Pancreas (tissue), 10 donors: Measurements from ENCODE around the gene PITX3. TPM values are rescaled to one million over a fixed set of nuclear protein-coding genes. Genes with fewer than 3 reads are reported as not detected.

Experiments used
- ATAC-seq, 4 donors: fragments of 200-7000 bp; cut with Tn5 transposase; one replicate each; pipeline versions ENCODE4 v1.8.0 to v1.9.1; 2020; ENCODE audit warnings: mild to moderate bottlenecking in 4 of 4, moderate library complexity in 4 of 4
- DNase-seq, 6 donors: peaks; one replicate each; pipeline ENCODE4 v3.0.0-alpha.2; 2020
- FAIRE-seq: peaks from 2 replicates; lab custom pipeline; 2012; peaks lifted over from hg19 to GRCh38; lab: Jason Lieb, UNC
- H3K27ac ChIP-seq, 4 donors: fragments of 200-600 bp; sonication (generic); 1 replicate in 3 of 4; 2 replicates in 1 of 4; pipeline versions ENCODE4 v1.5.0 to v1.8.0; 2020
- H3K27me3 ChIP-seq, 4 donors: fragments of 200-600 bp; one replicate each; pipeline ENCODE4 v1.8.0; 2021
- H3K36me3 ChIP-seq, 3 donors: fragments of 200-600 bp; sonication (generic) in 1 of 3; one replicate each; pipeline versions ENCODE4 v1.5.0 to v1.8.0; 2020 to 2021
- H3K4me1 ChIP-seq, 3 donors: fragments of 200-600 bp; one replicate each; pipeline ENCODE4 v1.8.0; 2021
- H3K4me3 ChIP-seq, 4 donors: fragments of 200-600 bp; sonication (generic) in 2 of 4; one replicate each; pipeline versions ENCODE4 v1.5.0 to v1.8.0; 2020 to 2021
- H3K9me3 ChIP-seq, 4 donors: fragments of 200-600 bp; one replicate each; pipeline ENCODE4 v1.8.0; 2021
- CTCF ChIP-seq, 4 donors: fragments of 200-600 bp; sonication (generic) in 3 of 4; IDR thresholded peaks; one replicate each; pipeline versions ENCODE4 v1.5.0 to v1.8.0; 2021; ENCODE audit warnings: antibody characterized with exemption in 4 of 4
- WGBS, 2 donors: extraction: QIAGEN DNeasy Blood & Tissue Kit; methylation state at CpG; one replicate each; pipeline ENCODE4 v1.1.7; 2013; 5-methylcytosine and 5-hydroxymethylcytosine counted together
- intact Hi-C, 3 donors: fragments of 100-400 bp; cut with DNase I; formaldehyde crosslinking; loops; one replicate each; pipeline versions ENCODE4 v1.11.1 to v1.14.2; 2022
- polyA plus RNA-seq, 2 donors: library from polyadenylated mRNA; stranded (reverse); fragments of 200-250 nt; gene quantifications; one replicate each; pipeline ENCODE4 v1.2.3, GENCODE V29; 2013
- total RNA-seq, 6 donors: library from RNA; stranded (reverse); fragmentation: NEBNext Ultra II Directional in 4 of 6; extraction: Animal tissue kit (Norgen Biotek cat#: 25700) in 4 of 6; gene quantifications; one replicate each; pipeline versions ENCODE4 v1.2.1 to v1.2.4, GENCODE V29; 2021 to 2023
- donor health status: healthy with polysubstance abuse.
- donor health status: DM: no; HTN: no; CAD: no; lungs with moderate emphysema.
- donor health status: DM: no; HTN: no; CAD: no.
- donor health status: control.
- donor health status: control.
- donor health status: Bipolar disorder and iron deficiency.
- donor health status: DM: yes; HTN: yes; CAD: no.
- donor health status: DM: no; HTN: no; CAD: no.
- donor health status: DM: no; HTN: no; CAD: no.
- donor health status: DM: yes; HTN: yes; CAD: no.

The PITX3 gene
- total and polyA plus RNA-seq, 8 donors: not detected

- H3K36me3 ChIP-seq: no peaks in the 10 kb centered on the region
- H3K9me3 ChIP-seq: no peaks in the 10 kb centered on the region
- WGBS, 2 donors: 77 to 82% methylated on average over 3 of the region's 3 CpGs
- no peaks in the 10 kb centered on the region for H3K4me1 ChIP-seq
- no peak for TF ChIP-seq CTCF (IDR thresholded peaks at IDR 0.05)
- intact Hi-C loops: no loop called here
- H3K4me3 ChIP-seq: no peak overlapping the region
- no peaks in the 10 kb centered on the region for H3K27me3 ChIP-seq
- DNase-seq (no peak), FAIRE-seq (no peak), ATAC-seq (no peak)
- H3K27ac ChIP-seq: no peak overlapping the region
Measured at GRCh38 chr10:102211615-102212299, 29.6 kb downstream of the PITX3 start.

- ATAC-seq (no peak), DNase-seq (no peak), FAIRE-seq (no peak)
- no peak overlapping the region for H3K27ac ChIP-seq
- intact Hi-C loops: no loop called here
- no peak for TF ChIP-seq CTCF (IDR thresholded peaks at IDR 0.05)
- H3K27me3 ChIP-seq: no peaks in the 10 kb centered on the region
- H3K4me3 ChIP-seq: no peak overlapping the region
- WGBS, 2 donors: 45 to 48% methylated on average over 5 of the region's 5 CpGs
- no peaks in the 10 kb centered on the region for H3K9me3 ChIP-seq
- H3K36me3 ChIP-seq: no peaks in the 10 kb centered on the region
- no peaks in the 10 kb centered on the region for H3K4me1 ChIP-seq
Measured at GRCh38 chr10:102208311-102209035, 32.8 kb downstream of the PITX3 start.

- intact Hi-C loops: no loop called here
- no peak for TF ChIP-seq CTCF (IDR thresholded peaks at IDR 0.05)
- ATAC-seq: no peak
Measured at GRCh38 chr10:102202386-102202785, 38.9 kb downstream of the PITX3 start.

GRCh38 chr10:102200751-102201640 lies 40.3 kb downstream of the PITX3 start:
- 90 to 93% methylated on average over 27 to 34 of the region's 34 CpGs for WGBS, 2 donors
- Histone ChIP-seq H3K27ac (no peak overlapping the region), H3K36me3 (no peaks in the 10 kb centered on the region), H3K4me1 (no peaks in the 10 kb centered on the region), H3K27me3 (no peaks in the 10 kb centered on the region), H3K4me3 (no peak overlapping the region), H3K9me3 (no peaks in the 10 kb centered on the region)
- intact Hi-C loops: no loop called here
- no peak for FAIRE-seq
- peak in 1 of 6 donors; percentile 62 for DNase-seq
- no peak for TF ChIP-seq CTCF (IDR thresholded peaks at IDR 0.05)
- no peak for ATAC-seq

More at GRCh38 chr10:102202386-102202785, 38.9 kb downstream of the PITX3 start:
- DNase-seq (no peak), FAIRE-seq (no peak)
- Histone ChIP-seq H3K27ac (no peak overlapping the region), H3K36me3 (no peaks in the 10 kb centered on the region), H3K9me3 (no peaks in the 10 kb centered on the region), H3K4me3 (no peak overlapping the region), H3K27me3 (no peaks in the 10 kb centered on the region), H3K4me1 (no peaks in the 10 kb centered on the region)
- 49 to 50% methylated on average over 1 of the region's 1 CpG for WGBS, 2 donors
